ENCODE measurements around the gene RAPGEFL1.
"Not testable (repeated sequence)": the region's sequence is repeated elsewhere in the genome, so short reads cannot be mapped to it uniquely, and the experiment has no call there.

RAPGEFL1 gene

GRCh38 chr17:40213914-40214313 is 36.6 kb downstream of the RAPGEFL1 start:
- H3K4me3 Mint-ChIP-seq; H3K27ac Mint-ChIP-seq; H3K9me3 Mint-ChIP-seq; H3K36me3 Mint-ChIP-seq (ENCODE audit: low read depth); H3K27me3 Mint-ChIP-seq (ENCODE audit: low read depth): not testable (repeated sequence)
- peaks cover 12% of the 10 kb centered on the region for H3K4me1 Mint-ChIP-seq (ENCODE audit: low read depth)

DNA sequence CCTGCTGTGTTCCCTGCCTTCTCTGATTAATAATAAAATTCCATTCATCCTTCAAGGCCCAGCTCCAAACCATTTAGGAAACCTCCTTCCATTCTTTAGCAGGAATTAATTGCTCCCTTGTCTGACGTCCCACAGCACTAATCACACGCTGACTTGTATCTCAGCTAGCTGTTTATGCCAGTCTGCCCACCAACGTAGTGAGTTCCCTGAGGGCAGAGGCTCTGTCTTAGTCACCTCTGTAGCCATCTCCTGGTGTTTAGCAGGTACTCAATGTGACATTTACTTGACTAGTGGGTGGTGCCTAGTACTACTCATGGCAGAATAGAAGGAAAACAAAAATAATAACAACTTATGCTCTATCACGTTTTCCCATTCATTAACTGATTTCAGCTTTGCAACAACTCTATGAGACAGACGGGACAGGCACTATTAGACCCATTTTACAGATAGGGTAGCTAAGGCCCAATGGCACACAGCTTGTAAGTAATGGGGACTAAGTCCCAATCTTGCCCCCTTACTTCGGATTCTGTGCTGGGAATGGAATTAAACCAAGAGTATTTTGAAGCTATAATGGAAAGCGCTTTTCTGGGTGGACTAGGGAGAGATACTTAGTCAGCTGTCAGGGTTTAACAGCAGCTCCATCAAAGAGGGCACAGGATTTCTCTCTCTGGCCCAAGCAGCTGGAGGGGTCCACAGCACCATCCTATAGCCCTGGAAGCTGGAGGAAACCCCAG is 40.9 kb downstream of the RAPGEFL1 start:
- H3K9me3 Mint-ChIP-seq = no peaks in the 10 kb centered on the region
- peak overlapping the region; percentile 99 for H3K4me3 Mint-ChIP-seq
- H3K4me1 Mint-ChIP-seq (ENCODE audit: low read depth) = peaks cover 22% of the 10 kb centered on the region
- peaks cover 7% of the 10 kb centered on the region for H3K36me3 Mint-ChIP-seq (ENCODE audit: low read depth)
- H3K27me3 Mint-ChIP-seq (ENCODE audit: low read depth) = no peaks in the 10 kb centered on the region
- peak overlapping the region; percentile 100 for H3K27ac Mint-ChIP-seq

DNA sequence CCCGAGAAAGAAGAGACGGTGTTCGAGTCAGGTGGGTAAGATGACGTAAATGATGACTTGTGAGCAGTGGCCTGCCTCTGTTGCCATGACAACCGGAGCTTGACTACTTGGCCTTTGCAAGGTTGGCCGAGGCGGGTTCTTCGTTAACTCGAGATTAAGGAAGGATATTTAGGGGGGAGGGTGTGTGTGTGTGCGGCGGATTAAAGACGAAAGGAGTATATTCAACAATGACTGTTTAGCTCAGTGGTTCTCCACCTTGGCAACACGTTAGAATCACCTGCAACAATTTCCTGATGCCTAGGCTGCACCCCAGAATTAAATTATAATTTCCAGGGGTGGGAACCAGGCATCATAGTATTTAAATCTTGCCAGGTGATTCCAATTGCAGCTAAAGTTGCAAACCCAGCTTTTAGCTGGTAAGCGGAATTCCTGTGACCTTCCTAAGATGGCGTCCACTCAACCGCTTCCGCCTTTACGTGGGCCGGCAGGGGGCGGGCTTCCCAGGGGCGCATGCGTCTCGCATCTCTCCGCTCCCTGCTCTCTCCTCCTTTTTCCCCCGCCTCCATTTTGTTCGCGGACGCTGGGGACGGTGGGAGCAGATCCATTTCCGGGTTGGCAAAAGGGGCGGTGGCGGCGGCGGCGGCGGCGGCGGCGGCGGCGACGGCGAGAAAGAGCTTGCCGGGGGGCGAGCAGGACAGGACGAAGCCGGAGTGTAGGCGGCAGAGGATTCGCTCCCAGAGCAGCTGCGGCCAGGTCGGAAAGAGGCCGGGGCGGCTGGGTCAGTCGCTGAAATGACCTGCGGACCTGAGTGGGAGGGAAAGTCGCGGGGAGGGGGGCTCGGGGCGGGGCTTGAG is 41.7 kb downstream of the RAPGEFL1 start, which contains the start of gene WIPF2:
Gene WIPF2, plus strand, starts transcription at position 565 of the 854 bp plus-strand sequence. CDS start 37,156 bp downstream, outside the sequence.
- H3K27me3 Mint-ChIP-seq (ENCODE audit: low read depth) = no peaks in the 10 kb centered on the region
- H3K9me3 Mint-ChIP-seq = no peaks in the 10 kb centered on the region
- H3K4me3 Mint-ChIP-seq = peak within 1 kb of the TSS; percentile 99
- peak within 1 kb of the TSS; percentile 100 for H3K27ac Mint-ChIP-seq
- H3K36me3 Mint-ChIP-seq (ENCODE audit: low read depth) = peaks cover 7% of the 10 kb centered on the region
- peaks cover 24% of the 10 kb centered on the region for H3K4me1 Mint-ChIP-seq (ENCODE audit: low read depth)

- H3K27me3 Mint-ChIP-seq (ENCODE audit: low read depth) = no peaks in the 10 kb centered on the region
- peaks cover 28% of the 10 kb centered on the region for H3K4me1 Mint-ChIP-seq (ENCODE audit: low read depth)
- peak overlapping the region; percentile 99 for H3K4me3 Mint-ChIP-seq
- no peaks in the 10 kb centered on the region for H3K9me3 Mint-ChIP-seq
- H3K27ac Mint-ChIP-seq = peak overlapping the region; percentile 82
- H3K36me3 Mint-ChIP-seq (ENCODE audit: low read depth) = peaks cover 11% of the 10 kb centered on the region
Measured at GRCh38 chr17:40219594-40220338, 42.5 kb downstream of the RAPGEFL1 start.

GRCh38 chr17:40224718-40225550 is 47.7 kb downstream of the RAPGEFL1 start:
- Mint-ChIP-seq H3K4me3 (no peak overlapping the region), H3K4me1 (ENCODE audit: low read depth) (peaks cover 18% of the 10 kb centered on the region)

GRCh38 chr17:40229146-40229545 is 51.9 kb downstream of the RAPGEFL1 start:
- not testable (repeated sequence) for H3K9me3 Mint-ChIP-seq; H3K27me3 Mint-ChIP-seq (ENCODE audit: low read depth); H3K27ac Mint-ChIP-seq; H3K4me3 Mint-ChIP-seq
- Mint-ChIP-seq H3K4me1 (ENCODE audit: low read depth) (peaks cover 13% of the 10 kb centered on the region), H3K36me3 (ENCODE audit: low read depth) (peaks cover 23% of the 10 kb centered on the region)

More at GRCh38 chr17:40224718-40225550, 47.7 kb downstream of the RAPGEFL1 start:
- Mint-ChIP-seq H3K9me3 (no peaks in the 10 kb centered on the region), H3K36me3 (ENCODE audit: low read depth) (peaks cover 13% of the 10 kb centered on the region), H3K27ac (no peak overlapping the region), H3K27me3 (ENCODE audit: low read depth) (no peaks in the 10 kb centered on the region)

GRCh38 chr17:40230670-40231069 is 53.4 kb downstream of the RAPGEFL1 start:
- no peaks in the 10 kb centered on the region for H3K9me3 Mint-ChIP-seq
- H3K27ac Mint-ChIP-seq = no peak overlapping the region
- no peaks in the 10 kb centered on the region for H3K27me3 Mint-ChIP-seq (ENCODE audit: low read depth)
- H3K36me3 Mint-ChIP-seq (ENCODE audit: low read depth) = peaks cover 21% of the 10 kb centered on the region
- H3K4me1 Mint-ChIP-seq (ENCODE audit: low read depth) = peaks cover 5% of the 10 kb centered on the region
- no peak overlapping the region for H3K4me3 Mint-ChIP-seq

GRCh38 chr17:40231928-40232327 is 54.7 kb downstream of the RAPGEFL1 start:
- H3K9me3 Mint-ChIP-seq; H3K4me3 Mint-ChIP-seq; H3K27me3 Mint-ChIP-seq (ENCODE audit: low read depth); H3K4me1 Mint-ChIP-seq (ENCODE audit: low read depth); H3K27ac Mint-ChIP-seq: not testable (repeated sequence)
- H3K36me3 Mint-ChIP-seq (ENCODE audit: low read depth) = peaks cover 21% of the 10 kb centered on the region

- Mint-ChIP-seq H3K4me3 (no peak overlapping the region), H3K4me1 (ENCODE audit: low read depth) (peaks cover 11% of the 10 kb centered on the region), H3K27me3 (ENCODE audit: low read depth) (no peaks in the 10 kb centered on the region), H3K9me3 (no peaks in the 10 kb centered on the region), H3K27ac (no peak overlapping the region), H3K36me3 (ENCODE audit: low read depth) (no peaks in the 10 kb centered on the region)
Measured at GRCh38 chr17:40241252-40241834, 64.1 kb downstream of the RAPGEFL1 start.

- peaks cover 11% of the 10 kb centered on the region for H3K4me1 Mint-ChIP-seq (ENCODE audit: low read depth)
- no peak overlapping the region for H3K27ac Mint-ChIP-seq
- H3K9me3 Mint-ChIP-seq = no peaks in the 10 kb centered on the region
- H3K36me3 Mint-ChIP-seq (ENCODE audit: low read depth) = no peaks in the 10 kb centered on the region
- no peak overlapping the region for H3K4me3 Mint-ChIP-seq
- no peaks in the 10 kb centered on the region for H3K27me3 Mint-ChIP-seq (ENCODE audit: low read depth)
Measured at GRCh38 chr17:40242774-40243173, 65.5 kb downstream of the RAPGEFL1 start.

GRCh38 chr17:40243761-40244160 is 66.5 kb downstream of the RAPGEFL1 start:
- no peaks in the 10 kb centered on the region for H3K36me3 Mint-ChIP-seq (ENCODE audit: low read depth)
- no peak overlapping the region for H3K4me3 Mint-ChIP-seq
- peaks cover 11% of the 10 kb centered on the region for H3K4me1 Mint-ChIP-seq (ENCODE audit: low read depth)
- no peak overlapping the region for H3K27ac Mint-ChIP-seq
- no peaks in the 10 kb centered on the region for H3K9me3 Mint-ChIP-seq
- H3K27me3 Mint-ChIP-seq (ENCODE audit: low read depth) = no peaks in the 10 kb centered on the region

DNA sequence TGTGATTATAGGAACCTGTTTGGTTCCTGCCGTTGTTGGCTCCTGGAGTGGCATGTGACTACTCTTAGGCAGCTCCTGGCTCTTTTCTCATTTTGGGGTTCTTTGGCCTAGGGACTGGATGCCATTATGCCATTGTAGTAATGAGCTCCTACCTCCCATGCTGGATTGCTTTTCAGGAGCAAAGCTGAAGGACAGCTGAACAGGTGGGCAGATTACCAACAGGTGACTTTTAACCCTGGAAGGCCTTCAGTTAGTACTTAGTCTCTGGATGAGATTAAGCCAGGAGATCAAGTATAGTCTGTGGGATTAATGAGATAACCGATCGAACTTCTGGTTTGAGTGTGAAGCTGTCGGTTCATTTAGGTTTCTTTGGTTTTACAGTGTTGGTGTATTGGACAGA is 67.0 kb downstream of the RAPGEFL1 start:
- Mint-ChIP-seq H3K4me3 (no peak overlapping the region), H3K9me3 (no peaks in the 10 kb centered on the region), H3K27me3 (ENCODE audit: low read depth) (no peaks in the 10 kb centered on the region), H3K4me1 (ENCODE audit: low read depth) (peaks cover 11% of the 10 kb centered on the region), H3K27ac (no peak overlapping the region), H3K36me3 (ENCODE audit: low read depth) (no peaks in the 10 kb centered on the region)
